ENCODE data around the gene FGFR3. TPM values are rescaled to one million over a fixed set of nuclear protein-coding genes. Genes with fewer than 3 reads are reported as not detected.

FGFR3 gene
- total RNA-seq, 1 donor from 2014 or later, result 34.2 TPM

GRCh38 chr4:1857931-1858330, 64.8 kb downstream of the FGFR3 start:
- no peaks in the 10 kb centered on the region for H3K9me3 ChIP-seq
- TF ChIP-seq CTCF (IDR thresholded peaks at IDR 0.05), result no peak
- no peak overlapping the region for H3K4me3 ChIP-seq
- H3K36me3 ChIP-seq, result no peaks in the 10 kb centered on the region
- DNase-seq (no peak), ATAC-seq (no peak)
- intact Hi-C loops (cut with DNase I), result no loop called here
- H3K4me1 ChIP-seq, result peaks cover 20% of the 10 kb centered on the region
- no peak overlapping the region for H3K27ac ChIP-seq
- peaks cover 10% of the 10 kb centered on the region for H3K27me3 ChIP-seq (ENCODE audit: low read depth)

Other genes starting within 250 kb of the FGFR3 start
- 1.7 TPM for gene FAM53A, start 109.0 kb upstream of the FGFR3 start, total RNA-seq
- 31.6 TPM for gene SLBP, start 81.0 kb upstream of the FGFR3 start, total RNA-seq
- gene TMEM129, start 72.0 kb upstream of the FGFR3 start, total RNA-seq, result 30.9 TPM
- gene TACC3, start 71.8 kb upstream of the FGFR3 start, total RNA-seq, result 19.3 TPM
- gene LETM1, start 62.9 kb downstream of the FGFR3 start, total RNA-seq, result 33.6 TPM
- gene NSD2, start 78.1 kb downstream of the FGFR3 start, total RNA-seq, result 52.9 TPM
- 22.6 TPM for gene NELFA, start 215.7 kb downstream of the FGFR3 start, total RNA-seq

Measured in lower lobe of right lung (tissue), 2 donors.